NCI-H1417 treated with DMSO at 0.1 percent for 48 hours (cell line): ENCODE data around the gene APMAP.

ENCODE experiments used
- DNase-seq: peaks from one replicate; lab custom pipeline; 2025; lab: John Stamatoyannopoulos, UW

Gene APMAP

GRCh38 chr20:24992487-24993205, at the start of gene APMAP:
Gene APMAP (minus strand): TSS chr20:24992751. CDS start chr20:24992688, 63 bp downstream.
- DNase-seq, result peak; percentile 74

DNA sequence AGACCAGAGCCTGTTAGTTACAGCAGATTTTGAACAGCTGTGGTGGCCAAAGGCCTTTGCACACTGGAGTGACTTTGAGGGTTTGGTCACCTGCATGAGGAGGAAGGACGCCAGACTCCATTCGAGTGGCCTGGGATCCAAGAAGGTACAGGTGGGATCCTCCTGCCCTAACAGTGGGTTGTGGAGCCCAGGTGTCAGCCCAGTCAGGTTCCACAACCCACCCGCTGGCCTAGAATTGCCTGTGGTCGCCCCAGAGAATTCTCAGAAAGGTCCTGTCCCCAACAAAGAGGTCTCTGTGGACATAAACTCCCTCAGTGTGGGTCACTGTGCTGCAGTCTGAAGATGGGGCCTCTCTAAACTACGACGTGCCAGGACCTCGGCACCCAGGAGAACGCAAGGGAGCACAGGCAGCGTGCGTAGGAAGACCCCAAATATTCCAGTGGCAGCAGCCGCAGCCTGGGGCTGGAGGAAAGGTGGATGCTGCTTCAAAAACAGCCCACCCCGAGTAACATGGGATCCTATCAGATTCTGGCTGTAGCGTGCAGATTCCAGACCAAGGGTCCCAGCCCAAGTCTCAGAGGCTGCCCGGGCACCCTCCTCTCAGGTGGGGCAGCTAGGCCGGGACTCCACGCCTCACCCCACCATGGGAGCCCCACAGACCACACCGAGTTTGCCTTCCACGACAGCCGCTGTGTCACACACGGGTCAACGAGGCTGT, 49.4 kb upstream of the APMAP start:
- DNase-seq, result no peak

DNA sequence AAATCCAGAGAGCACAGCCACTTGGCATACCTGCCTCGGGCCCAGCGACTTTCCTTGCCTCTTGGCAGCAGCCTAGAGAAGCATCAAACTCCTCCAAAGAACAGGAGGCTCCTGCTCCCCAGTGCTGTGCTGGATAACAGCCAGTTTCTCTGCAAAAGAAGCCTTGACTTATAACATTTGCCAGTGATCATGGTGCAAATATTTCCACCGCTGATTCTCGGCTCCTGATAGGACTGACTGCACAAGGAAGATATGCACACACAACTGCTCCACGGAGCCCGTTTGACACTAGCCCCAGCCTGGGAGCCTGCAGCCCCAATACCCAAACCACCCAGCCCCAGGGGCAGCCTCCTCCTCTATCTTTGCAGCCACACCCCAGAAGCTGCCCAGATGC, 47.9 kb upstream of the APMAP start:
- no peak for DNase-seq

- no peak for DNase-seq
Measured at GRCh38 chr20:25039697-25040437, 47.3 kb upstream of the APMAP start.

GRCh38 chr20:25038591-25039015, 46.1 kb upstream of the APMAP start:
- DNase-seq, result no peak

GRCh38 chr20:25038103-25038410, 45.5 kb upstream of the APMAP start:
- no peak for DNase-seq

DNA sequence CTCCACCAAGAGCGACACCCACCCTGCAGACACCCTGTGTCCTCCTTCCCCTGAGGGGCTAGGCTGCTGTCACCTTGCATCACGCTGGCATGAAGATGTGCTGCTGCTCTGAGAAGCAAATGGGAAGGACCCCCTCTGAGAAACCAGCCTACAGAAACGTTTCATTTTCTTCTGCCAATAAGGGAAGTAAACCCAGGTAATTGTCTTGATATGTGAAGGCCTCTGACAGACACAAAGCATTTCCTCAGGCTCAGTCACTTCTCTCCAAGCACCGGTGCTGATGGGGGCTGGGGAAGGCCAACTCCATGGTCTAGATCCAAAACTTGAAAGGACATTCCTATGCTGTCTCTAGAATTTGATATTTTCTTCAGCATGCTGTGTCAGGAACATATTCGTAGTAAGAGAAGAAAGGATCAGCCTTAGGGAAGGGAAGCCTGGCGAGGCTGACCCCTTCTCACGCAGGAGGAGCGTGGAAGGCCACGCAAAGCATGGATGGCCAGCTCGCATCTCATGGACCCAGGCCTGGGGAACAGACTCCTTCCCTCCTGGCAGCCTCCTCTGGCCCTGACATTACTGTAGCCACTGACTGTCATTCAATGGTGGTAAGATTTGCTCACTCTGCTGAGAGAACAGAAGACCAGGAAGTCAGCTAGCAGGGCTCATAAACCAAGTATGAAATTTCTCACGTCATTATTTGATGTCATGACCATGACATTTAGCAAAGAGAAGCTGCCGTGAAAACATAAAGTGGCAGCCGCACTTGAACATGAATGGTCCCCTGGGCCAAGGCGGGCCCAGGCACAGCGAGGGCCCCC, 44.9 kb upstream of the APMAP start:
- no peak for DNase-seq

DNA sequence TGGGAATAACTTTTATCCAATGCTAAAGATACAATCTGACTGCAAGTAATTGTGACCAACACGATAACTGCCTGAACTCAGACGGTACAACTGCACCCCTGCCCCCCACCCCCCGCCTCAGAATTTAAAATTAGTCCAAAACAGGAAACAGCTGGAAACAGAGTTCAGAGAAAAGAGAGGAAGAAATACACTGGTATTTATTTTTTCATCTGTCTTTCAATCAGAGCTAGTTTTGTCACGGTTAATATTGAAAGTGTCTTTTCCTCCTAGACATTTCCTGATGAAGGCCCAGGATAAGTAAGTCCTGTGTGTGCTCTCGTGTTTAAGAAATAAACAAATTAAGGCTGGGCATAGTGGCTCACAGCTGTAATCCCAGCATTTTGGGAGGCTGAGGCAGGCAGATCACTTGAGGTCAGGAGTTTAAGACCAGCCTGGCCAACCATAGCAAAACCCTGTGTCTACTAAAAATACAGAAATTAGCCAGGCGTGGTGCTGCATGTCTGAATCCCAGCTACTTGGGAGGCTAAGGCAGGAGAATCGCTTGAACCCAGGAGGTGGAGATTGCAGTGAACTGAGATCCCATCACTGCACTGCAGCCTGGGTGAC, 43.9 kb upstream of the APMAP start:
- no peak for DNase-seq

DNA sequence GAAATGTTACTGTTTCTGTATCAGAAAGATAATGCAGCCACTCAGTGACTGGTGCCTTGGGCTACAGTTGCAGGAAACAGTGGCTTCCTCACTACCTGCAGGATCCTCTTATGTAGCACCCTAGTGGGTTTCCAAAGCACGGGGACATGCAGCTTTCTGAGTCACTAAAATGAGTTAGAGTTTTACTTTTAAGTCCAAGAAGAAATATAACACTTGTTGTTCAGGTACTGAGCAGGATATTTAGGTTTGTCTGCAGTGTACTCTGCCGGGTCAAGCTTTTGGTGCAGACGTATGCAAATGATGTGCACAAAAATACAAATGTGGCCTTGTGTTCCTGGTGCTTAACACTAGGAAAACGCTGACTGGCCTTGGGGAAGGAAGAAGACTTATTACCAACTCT, 43.4 kb upstream of the APMAP start:
- DNase-seq, result no peak

DNA sequence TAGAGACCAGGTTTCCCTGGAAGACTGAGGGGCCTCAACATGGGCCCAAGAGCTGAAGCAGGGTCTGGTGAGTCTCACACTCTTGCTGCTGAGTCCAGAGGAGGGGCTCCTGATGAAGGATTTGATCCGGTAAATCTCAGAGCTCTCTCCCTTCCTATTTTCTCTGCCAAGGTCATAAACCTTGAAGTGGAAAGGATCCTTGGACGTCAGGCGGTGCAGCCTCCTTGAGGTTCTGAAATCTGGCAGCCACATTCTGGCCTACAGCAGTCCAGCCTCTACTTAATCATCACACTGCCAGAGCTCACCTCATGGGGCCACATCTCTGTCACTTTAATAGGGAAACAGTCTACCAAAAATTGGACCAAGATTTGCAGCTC, 41.4 kb upstream of the APMAP start:
- DNase-seq, result no peak

DNA sequence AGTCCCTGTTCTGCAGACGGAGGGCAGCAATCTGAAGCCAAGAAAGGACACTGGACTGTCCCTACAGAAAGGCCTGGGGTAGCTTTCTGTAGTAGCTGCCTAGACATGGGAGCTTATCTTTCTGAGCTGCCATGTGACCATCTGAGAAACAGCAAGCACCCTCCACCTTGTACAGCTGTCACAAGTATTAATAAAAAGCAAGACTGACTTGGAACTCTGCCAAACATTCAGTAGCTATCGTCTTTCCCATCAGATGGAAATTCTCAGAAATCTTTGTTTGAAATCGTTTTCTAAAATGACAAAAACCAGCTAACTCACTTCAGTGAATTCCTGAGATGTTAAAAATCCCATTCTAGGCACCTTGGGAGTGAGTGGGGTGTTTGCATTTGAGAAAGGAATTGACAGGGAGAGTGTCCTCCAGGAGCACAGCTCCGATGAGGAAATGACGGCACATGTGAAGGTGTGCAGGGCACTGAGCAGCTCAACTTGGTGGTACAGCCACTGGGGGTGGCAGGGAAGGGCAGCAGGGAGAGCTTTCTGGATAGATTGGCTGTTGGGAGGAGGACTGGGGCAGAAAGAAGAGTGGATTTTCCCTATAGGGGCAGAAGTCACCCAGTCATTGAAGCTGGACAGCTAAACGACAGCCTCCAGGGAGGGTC, 40.8 kb upstream of the APMAP start:
- DNase-seq, result no peak

GRCh38 chr20:25032478-25033264, 40.1 kb upstream of the APMAP start:
- no peak for DNase-seq

GRCh38 chr20:25032065-25032477, 39.5 kb upstream of the APMAP start:
- no peak for DNase-seq

GRCh38 chr20:25031241-25031640, 38.7 kb upstream of the APMAP start:
- DNase-seq, result no peak

GRCh38 chr20:25030649-25031207, 38.2 kb upstream of the APMAP start:
- no peak for DNase-seq

DNA sequence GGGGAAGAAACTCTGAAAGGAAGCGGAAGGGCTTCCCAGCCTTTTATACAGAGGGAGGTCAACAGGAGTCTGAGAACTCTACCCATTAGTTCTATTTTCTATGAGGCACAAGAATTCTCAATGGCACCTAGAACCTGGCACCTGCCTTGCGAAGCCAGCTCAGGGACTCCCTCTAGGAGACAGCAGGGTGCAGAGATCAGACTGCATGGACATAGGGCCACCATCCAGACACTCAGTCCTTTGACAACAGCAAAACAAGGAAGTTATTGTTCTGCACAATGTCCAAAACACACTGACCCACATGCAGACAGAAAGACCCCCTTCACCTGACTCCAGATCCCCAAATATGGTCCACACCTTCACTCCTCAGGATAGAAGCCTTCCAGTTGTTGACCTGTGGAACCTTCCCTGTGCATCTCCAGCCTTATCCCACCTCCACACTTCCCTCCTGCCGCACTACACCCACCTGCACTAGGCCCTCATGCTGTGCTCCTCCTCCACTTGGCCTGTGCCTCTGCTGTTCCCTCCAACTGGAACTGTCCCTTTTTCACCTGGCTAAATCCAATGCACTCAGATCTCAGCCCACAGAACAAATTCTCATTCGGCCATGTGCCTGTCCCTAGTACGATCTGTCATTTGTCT, 37.6 kb upstream of the APMAP start:
- no peak for DNase-seq

GRCh38 chr20:25025986-25026605, 33.5 kb upstream of the APMAP start:
- no peak for DNase-seq

DNA sequence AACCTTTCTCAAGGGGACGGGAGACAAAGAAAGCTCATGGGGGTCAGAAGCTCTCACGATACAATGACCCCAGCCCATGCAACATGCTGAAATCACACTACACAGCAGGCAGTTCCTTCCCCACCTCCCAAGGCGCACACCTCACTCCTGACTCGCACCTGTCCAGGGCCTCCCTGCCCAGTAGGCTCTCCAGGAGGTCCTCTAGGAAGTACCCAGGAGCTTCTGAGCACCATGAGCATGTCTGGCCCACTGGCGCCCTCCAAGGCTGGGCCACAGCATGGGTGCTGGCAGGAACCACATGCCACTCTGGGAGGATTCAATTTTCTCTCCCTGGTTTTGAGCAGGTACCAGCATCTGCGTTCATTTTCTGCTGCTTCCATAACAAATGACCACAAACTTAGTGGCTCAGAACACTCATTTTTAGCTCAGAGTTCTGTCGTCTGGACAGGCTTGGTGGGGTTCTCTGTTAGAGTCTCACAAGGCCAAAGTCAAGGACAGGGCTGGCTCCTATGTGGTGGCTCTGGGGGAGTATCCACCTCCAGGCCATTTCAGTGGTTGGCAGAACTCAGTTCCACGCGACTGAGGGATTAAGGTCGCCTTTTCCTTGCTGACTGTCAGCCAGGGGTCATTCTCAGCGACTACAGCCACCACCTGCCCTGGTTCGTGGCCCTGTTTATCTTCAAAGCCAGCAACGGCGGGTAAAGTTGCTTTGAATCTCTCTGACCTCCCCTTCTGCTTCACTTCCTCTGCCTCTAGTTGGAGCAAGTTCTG, 32.7 kb upstream of the APMAP start:
- DNase-seq, result no peak
